Activated CD4-positive, CD25-positive, alpha-beta regulatory T cell treated with anti-CD3 and anti-CD28 coated beads, Interleukin-2, amount 50 U/mL, for 72 hours (primary cell): ENCODE measurements around the gene TMC1.
"Not testable (repeated sequence)": the region's sequence is repeated elsewhere in the genome, so short reads cannot be mapped to it uniquely, and the experiment has no call there.

Experiments
- DNase-seq: peaks from one replicate; pipeline ENCODE4 v3.0.0; 2021

Gene TMC1

GRCh38 chr9:72526901-72527800, 5.7 kb downstream of the TMC1 start:
- DNase-seq: peak; percentile 66

GRCh38 chr9:72527801-72528195, 6.4 kb downstream of the TMC1 start:
- DNase-seq: no peak

- no peak for DNase-seq
Measured at GRCh38 chr9:72529531-72529930, 8.1 kb downstream of the TMC1 start.

GRCh38 chr9:72533322-72533721, 11.9 kb downstream of the TMC1 start:
- DNase-seq: no peak

GRCh38 chr9:72534931-72535330, 13.5 kb downstream of the TMC1 start:
- DNase-seq: no peak

GRCh38 chr9:72537011-72537545, 15.7 kb downstream of the TMC1 start:
- no peak for DNase-seq

GRCh38 chr9:72537671-72538070, 16.3 kb downstream of the TMC1 start:
- no peak for DNase-seq

- no peak for DNase-seq
Measured at GRCh38 chr9:72538921-72539702, 17.7 kb downstream of the TMC1 start.

- no peak for DNase-seq
Measured at GRCh38 chr9:72539824-72540347, 18.5 kb downstream of the TMC1 start.

GRCh38 chr9:72540348-72540873, 19.0 kb downstream of the TMC1 start:
- no peak for DNase-seq

GRCh38 chr9:72542537-72542833, 21.1 kb downstream of the TMC1 start:
- not testable (repeated sequence) for DNase-seq

- no peak for DNase-seq
Measured at GRCh38 chr9:72542917-72543316, 21.5 kb downstream of the TMC1 start.

GRCh38 chr9:72551306-72551705, 29.9 kb downstream of the TMC1 start:
- no peak for DNase-seq

- DNase-seq: no peak
Measured at GRCh38 chr9:72552356-72552755, 30.9 kb downstream of the TMC1 start.

- DNase-seq: no peak
Measured at GRCh38 chr9:72554221-72554641, 32.8 kb downstream of the TMC1 start.

GRCh38 chr9:72557549-72557948, 36.1 kb downstream of the TMC1 start:
- DNase-seq: no peak

- no peak for DNase-seq
Measured at GRCh38 chr9:72560086-72560485, 38.7 kb downstream of the TMC1 start.

GRCh38 chr9:72563806-72564205, 42.4 kb downstream of the TMC1 start:
- no peak for DNase-seq

GRCh38 chr9:72564479-72565281, 43.3 kb downstream of the TMC1 start:
- DNase-seq: no peak

- no peak for DNase-seq
Measured at GRCh38 chr9:72565535-72565934, 44.1 kb downstream of the TMC1 start.

GRCh38 chr9:72574156-72574810, 52.9 kb downstream of the TMC1 start:
- DNase-seq: no peak

- DNase-seq: no peak
Measured at GRCh38 chr9:72575666-72576065, 54.3 kb downstream of the TMC1 start.
